Transverse colon (tissue), 4 donors: ENCODE results near the gene PKDCC. TPM values are rescaled to one million over a fixed set of nuclear protein-coding genes. Genes with fewer than 3 reads are reported as not detected.
"Not testable (repeated sequence)": the region's sequence is repeated elsewhere in the genome, so short reads cannot be mapped to it uniquely, and the experiment has no call there.

Source experiments
- DNase-seq: peaks from one replicate; pipeline ENCODE4 v3.0.0-alpha.2; 2019
- H3K27ac ChIP-seq, 4 donors: fragments of 200-600 bp; sonication (generic); 2 replicates each; pipeline ENCODE4 v1.5.1; 2016 to 2018; ENCODE audit warnings: inconsistent platforms in 4 of 4
- H3K27me3 ChIP-seq: fragments of 200-600 bp; sonication (generic); 2 replicates; pipeline ENCODE4 v1.5.1; 2017; ENCODE audit warnings: inconsistent platforms
- H3K36me3 ChIP-seq, 4 donors: fragments of 200-600 bp; sonication (generic); 2 replicates each; pipeline ENCODE4 v1.5.1; 2017 to 2019; ENCODE audit warnings: inconsistent platforms in 4 of 4
- H3K4me1 ChIP-seq, 4 donors: fragments of 200-600 bp; sonication (generic); 2 replicates each; pipeline ENCODE4 v1.5.1; 2017 to 2020; ENCODE audit warnings: inconsistent platforms in 4 of 4
- H3K4me3 ChIP-seq, 4 donors: fragments of 200-600 bp; sonication (generic); 1 replicate in 1 of 4; 2 replicates in 3 of 4; pipeline versions ENCODE4 v1.5.1 to v1.6.1; 2017 to 2019; ENCODE audit warnings: inconsistent platforms in 4 of 4
- H3K9me3 ChIP-seq, 2 donors: fragments of 200-600 bp; sonication (generic); 2 replicates each; pipeline ENCODE4 v1.5.1; 2017 to 2019; ENCODE audit warnings: inconsistent platforms in 2 of 2
- EP300 ChIP-seq: sonication (generic); formaldehyde crosslinking; IDR thresholded peaks from one replicate; pipeline ENCODE4 v1.6.1; 2017; ENCODE audit warnings: antibody characterized with exemption, low read depth
- POLR2A ChIP-seq: fragments of 450-650 bp; IDR thresholded peaks from one replicate; pipeline ENCODE4 v1.6.1; 2016; ENCODE audit warnings: antibody characterized with exemption, mild to moderate bottlenecking, moderate library complexity
- POLR2AphosphoS5 ChIP-seq, 3 donors: sonication (generic); formaldehyde crosslinking; IDR thresholded peaks; one replicate each; pipeline ENCODE4 v1.6.1; 2016; ENCODE audit warnings: antibody characterized with exemption in 3 of 3
- WGBS, 2 donors: methylation state at CpG; one replicate each; pipeline ENCODE4 v1.1.5; 2018; ENCODE audit warnings: low coverage in 1 of 2; 5-methylcytosine and 5-hydroxymethylcytosine counted together
- in situ Hi-C, 4 donors: fragments of 200-750 bp; cut with MboI; loops; one replicate each; pipeline versions ENCODE4 v1.15.0 to v1.15.1; 2017; ENCODE audit warnings: low sequenced_read_pairs in 3 of 4, low pct_ligation_motif_present in 1 of 4, low pct_unique_long_range_greater_than_20kb in 1 of 4
- intact Hi-C: fragments of 100-400 bp; cut with DNase I; formaldehyde crosslinking; loops from one replicate; pipeline ENCODE4 v1.15.1; 2023; ENCODE audit warnings: low total_unique reads
- total RNA-seq, 4 donors: library from RNA; depleted of rRNA; stranded (reverse); fragments of >200 nt; gene quantifications; one replicate each; pipeline ENCODE4 v1.1.0, GENCODE V29; 2016
- TF ChIP-seq, protein P1 (sequence below), 5 experiments: fragments of 200-600 bp in 3 of 5; fragments of 450-650 bp in 2 of 5; sonication (generic) in 3 of 5; IDR thresholded peaks; 1 replicate in 2 of 5; 2 replicates in 3 of 5; pipeline ENCODE4 v1.5.1; 2016 to 2017; ENCODE audit warnings: antibody characterized with exemption in 5 of 5, inconsistent platforms in 3 of 5, mild to moderate bottlenecking in 2 of 5, moderate library complexity in 1 of 5

PKDCC gene
- total RNA-seq, 4 donors from 2014 or later = 60.6 to 108 (median 74.6) TPM

DNA sequence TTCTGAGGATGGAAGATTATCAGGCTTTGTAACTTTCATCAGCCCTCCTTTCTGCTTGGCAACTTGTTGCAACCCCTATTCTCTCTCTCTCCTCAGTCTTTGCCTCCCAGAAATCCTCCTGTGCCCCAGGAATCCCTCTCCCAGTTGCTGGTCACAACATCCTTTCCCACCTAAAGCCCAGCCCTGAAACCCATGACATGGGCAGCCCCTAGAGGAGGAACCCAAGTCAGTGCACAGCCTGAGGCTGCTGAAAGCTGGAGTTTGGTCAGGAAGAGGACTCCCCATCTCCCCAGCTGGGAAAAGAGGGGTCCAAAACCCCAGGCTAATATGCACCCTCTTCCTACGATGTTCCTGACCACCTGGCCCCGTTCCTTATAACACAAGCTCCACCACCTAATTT, 29.5 kb downstream of the PKDCC start:
- H3K9me3 ChIP-seq = no peaks in the 10 kb centered on the region
- H3K27ac ChIP-seq = no peak overlapping the region
- H3K4me3 ChIP-seq = no peak overlapping the region
- peaks cover 8 to 17% (median 12%) of the 10 kb centered on the region in 4 donors for H3K4me1 ChIP-seq
- WGBS, 2 donors = 76 to 100% methylated on average over 2 of the region's 2 CpGs
- DNase-seq = no peak
- TF ChIP-seq POLR2AphosphoS5 (IDR thresholded peaks at IDR 0.05) (no peak), EP300 (no peak), POLR2A (no peak)
- TF ChIP-seq, protein P1, sequence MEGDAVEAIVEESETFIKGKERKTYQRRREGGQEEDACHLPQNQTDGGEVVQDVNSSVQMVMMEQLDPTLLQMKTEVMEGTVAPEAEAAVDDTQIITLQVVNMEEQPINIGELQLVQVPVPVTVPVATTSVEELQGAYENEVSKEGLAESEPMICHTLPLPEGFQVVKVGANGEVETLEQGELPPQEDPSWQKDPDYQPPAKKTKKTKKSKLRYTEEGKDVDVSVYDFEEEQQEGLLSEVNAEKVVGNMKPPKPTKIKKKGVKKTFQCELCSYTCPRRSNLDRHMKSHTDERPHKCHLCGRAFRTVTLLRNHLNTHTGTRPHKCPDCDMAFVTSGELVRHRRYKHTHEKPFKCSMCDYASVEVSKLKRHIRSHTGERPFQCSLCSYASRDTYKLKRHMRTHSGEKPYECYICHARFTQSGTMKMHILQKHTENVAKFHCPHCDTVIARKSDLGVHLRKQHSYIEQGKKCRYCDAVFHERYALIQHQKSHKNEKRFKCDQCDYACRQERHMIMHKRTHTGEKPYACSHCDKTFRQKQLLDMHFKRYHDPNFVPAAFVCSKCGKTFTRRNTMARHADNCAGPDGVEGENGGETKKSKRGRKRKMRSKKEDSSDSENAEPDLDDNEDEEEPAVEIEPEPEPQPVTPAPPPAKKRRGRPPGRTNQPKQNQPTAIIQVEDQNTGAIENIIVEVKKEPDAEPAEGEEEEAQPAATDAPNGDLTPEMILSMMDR (IDR thresholded peaks at IDR 0.05) = no peak
- no peaks in the 10 kb centered on the region for H3K36me3 ChIP-seq
- H3K27me3 ChIP-seq = no peaks in the 10 kb centered on the region
- intact Hi-C loops = no loop called here
- in situ Hi-C loops = loop anchor here in 1 of 4 donors (25.0 kb wide), 1 partner anchor 285 kb away; the partner anchor contains the start of gene COX7A2L

DNA sequence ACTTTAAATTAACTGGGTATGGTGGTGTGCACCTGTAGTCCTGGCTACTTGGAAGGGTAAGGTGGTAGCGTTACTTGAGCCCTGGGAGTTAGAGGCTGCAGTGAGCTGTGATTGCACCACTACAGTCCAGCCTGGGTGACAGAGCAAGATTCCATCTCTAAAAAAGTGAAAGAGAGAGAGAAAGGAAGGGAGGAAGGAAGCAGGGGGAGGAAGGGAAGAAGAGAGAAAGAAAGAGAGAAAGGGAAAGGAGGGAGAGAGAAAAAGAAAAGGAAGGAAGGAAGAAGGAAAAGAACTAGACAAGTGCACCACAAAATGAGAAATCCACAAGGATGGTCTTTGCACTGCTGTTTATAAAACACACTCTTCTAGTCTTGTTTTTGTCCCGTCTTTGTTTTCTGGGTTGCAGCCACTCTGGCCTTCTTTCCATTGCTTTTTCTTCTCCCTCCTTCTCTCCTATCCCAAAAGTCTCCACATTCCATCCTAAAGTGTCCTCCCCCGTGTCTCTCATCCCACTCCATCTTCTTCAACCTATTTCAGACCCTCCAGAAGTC, 32.0 kb downstream of the PKDCC start:
- H3K27me3 ChIP-seq = no peaks in the 10 kb centered on the region
- DNase-seq = no peak
- intact Hi-C loops (no loop called here), in situ Hi-C loops (loop anchor here in 3 of 4 donors (5.0 to 25.0 kb wide), 2 partner anchors 208 to 282 kb away; partner anchors contain the start of gene COX7A2L (in 1 of the 3))
- no peaks in the 10 kb centered on the region for H3K36me3 ChIP-seq
- TF ChIP-seq EP300 (no peak), POLR2A (no peak), POLR2AphosphoS5 (IDR thresholded peaks at IDR 0.05) (no peak)
- TF ChIP-seq, protein P1 (IDR thresholded peaks at IDR 0.05) = no peak
- no peak overlapping the region for H3K4me3 ChIP-seq
- H3K9me3 ChIP-seq = no peaks in the 10 kb centered on the region
- H3K4me1 ChIP-seq = peaks cover 6 to 16% (median 13%) of the 10 kb centered on the region in 4 donors
- no peak overlapping the region for H3K27ac ChIP-seq
- WGBS, 2 donors = 78 to 90% methylated on average over 3 of the region's 3 CpGs

DNA sequence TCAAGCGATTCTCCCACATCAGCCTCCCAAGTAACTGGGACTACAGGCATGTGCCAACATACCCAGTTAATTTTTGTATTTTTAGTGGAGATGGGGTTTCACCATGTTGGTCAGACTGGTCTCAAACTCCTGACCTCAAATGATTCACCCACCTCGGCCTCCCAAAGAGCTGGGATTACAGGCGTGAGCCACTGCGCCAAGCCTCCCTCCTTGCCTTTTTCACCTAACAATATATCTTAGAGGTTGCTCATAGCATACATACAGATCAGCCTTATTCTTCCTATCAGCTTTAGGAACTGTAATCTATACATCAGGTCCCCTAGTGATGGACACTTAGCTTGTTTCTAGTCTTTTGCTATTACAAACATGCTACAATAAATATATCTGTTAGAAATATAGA, 33.3 kb downstream of the PKDCC start:
- H3K4me3 ChIP-seq, H3K9me3 ChIP-seq, H3K27me3 ChIP-seq, intact Hi-C loops, H3K27ac ChIP-seq, DNase-seq, H3K36me3 ChIP-seq: not testable (repeated sequence)
- in situ Hi-C loops = loop anchor here in 3 of 4 donors (5.0 to 25.0 kb wide), 2 partner anchors 209 to 281 kb away; partner anchors contain the start of gene COX7A2L (in 1 of the 3)
- peaks cover 6 to 22% (median 16%) of the 10 kb centered on the region in 4 donors for H3K4me1 ChIP-seq
- 94% methylated on average over 4 of the region's 4 CpGs; no CpG with 5 or more reads in 1 of the 2 donors for WGBS, 2 donors

DNA sequence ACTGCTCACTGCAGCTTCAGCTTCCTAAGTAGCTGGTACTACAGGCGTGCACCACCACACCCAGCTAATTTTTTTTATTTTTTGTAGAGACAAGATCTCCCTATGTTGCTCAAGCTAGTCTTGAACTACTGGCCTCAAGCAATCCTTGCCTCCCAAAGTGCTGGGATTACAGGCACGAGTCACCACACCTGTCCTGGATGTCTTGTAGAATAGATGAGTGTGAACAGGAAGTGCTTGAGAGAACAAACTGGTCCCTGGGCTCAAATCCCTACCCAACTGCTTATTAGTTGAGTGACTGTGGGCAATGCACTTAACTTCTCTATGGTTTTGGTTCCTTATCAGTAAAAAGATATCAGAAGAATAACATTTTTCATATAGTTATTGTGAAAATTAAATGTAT, 34.2 kb downstream of the PKDCC start:
- Histone ChIP-seq H3K4me3 (no peak overlapping the region), H3K36me3 (no peaks in the 10 kb centered on the region), H3K27ac (no peak overlapping the region), H3K27me3 (no peaks in the 10 kb centered on the region), H3K9me3 (no peaks in the 10 kb centered on the region), H3K4me1 (peaks cover 6 to 29% (median 17%) of the 10 kb centered on the region in 4 donors)
- WGBS, 2 donors = 84 to 100% methylated on average over 2 of the region's 2 CpGs
- TF ChIP-seq POLR2A = no peak
- TF ChIP-seq, protein P1 (IDR thresholded peaks at IDR 0.05) = no peak
- TF ChIP-seq POLR2AphosphoS5 (IDR thresholded peaks at IDR 0.05) = no peak
- no peak for TF ChIP-seq EP300
- no peak for DNase-seq
- in situ Hi-C loops = loop anchor here in 3 of 4 donors (5.0 to 25.0 kb wide), 2 partner anchors 210 to 280 kb away; partner anchors contain the start of gene COX7A2L (in 1 of the 3)
- intact Hi-C loops = no loop called here
